ENCODE data around the gene HHIPL2.
"Not testable (repeated sequence)": the region's sequence is repeated elsewhere in the genome, so short reads cannot be mapped to it uniquely, and the experiment has no call there.

HHIPL2 gene

DNA sequence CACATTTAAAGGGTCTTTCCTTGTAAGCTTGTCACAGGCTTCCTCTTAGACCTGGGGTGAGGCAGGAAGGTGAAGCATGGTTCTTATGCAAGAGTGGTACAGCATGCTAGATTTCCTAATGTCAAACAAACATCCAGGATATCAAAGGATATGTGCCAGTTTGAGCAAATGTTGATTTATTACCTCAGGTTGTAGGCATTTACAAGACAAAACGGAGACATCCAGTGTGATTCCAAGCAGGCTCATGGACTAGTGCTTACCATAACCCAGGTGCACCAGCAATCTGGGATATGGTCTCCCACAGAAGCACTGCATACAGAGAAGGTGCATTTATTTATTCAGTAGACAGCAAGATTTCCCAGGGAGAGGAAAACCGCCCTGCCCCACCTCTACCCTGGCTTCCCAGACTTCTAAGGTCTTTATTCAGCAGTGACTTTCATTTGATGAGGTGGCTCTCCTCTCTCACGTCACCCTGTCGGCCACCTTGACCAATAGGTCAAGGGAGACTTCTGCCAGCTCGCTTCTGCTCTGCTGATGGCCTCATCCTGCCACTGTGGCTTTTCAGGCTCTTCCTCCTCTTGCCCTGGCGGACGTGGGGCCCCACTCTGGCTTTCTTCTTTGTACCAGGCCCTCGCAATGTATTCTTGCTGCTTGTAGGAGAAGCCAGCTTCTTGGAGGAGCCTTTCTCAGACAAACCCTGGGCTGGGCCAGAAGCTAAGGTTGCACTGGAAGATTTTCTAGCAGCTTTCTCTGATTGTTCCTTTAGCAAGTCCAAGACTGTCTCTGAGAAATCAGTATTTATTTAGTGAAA, 25.6 kb downstream of the HHIPL2 start:
- Mint-ChIP-seq H3K27me3 (peaks cover 2% of the 10 kb centered on the region), H3K4me3 (no peak overlapping the region), H3K36me3 (ENCODE audit: low read depth) (no peaks in the 10 kb centered on the region), H3K9me3 (peaks cover 6% of the 10 kb centered on the region), H3K27ac (no peak overlapping the region), H3K4me1 (no peaks in the 10 kb centered on the region)
- DNase-seq, result no peak
- no peak for ATAC-seq

DNA sequence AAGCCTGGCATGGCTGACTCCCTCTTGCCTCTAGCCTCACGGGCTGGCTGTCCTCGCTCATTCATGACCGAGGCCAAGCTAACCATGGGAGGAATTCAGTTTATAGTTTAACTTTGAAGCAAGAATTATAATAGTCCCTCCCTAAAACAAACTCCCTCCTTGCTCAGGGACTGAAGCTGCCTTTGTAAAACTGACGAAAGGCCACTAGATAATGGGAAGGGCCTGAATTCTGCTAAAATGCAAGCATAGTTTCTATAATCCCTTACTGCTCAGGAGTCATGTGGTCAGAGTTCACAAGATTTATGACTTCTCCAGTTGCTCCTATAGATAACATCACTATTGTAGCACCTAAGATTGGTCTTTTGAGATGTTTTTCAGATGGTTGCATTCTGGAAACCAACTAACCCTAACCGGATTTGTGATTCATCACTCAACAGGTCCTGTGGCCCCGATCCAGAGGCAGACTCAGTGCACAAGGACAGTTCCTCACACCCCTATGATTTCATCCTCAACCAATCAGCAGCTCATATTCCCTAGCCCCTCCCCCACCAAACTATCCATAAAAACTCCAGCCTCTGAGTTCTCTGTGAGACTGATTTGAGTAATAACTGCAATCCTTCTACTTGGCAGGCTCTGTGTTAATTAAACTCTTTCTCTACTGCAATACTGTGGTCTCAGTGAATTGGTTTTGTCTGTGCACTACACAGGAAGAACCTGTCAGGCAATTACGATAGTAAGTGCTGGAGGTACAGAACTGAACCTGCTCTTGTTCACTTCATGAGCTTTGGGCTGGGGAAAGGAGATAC, 26.4 kb downstream of the HHIPL2 start:
- H3K27ac Mint-ChIP-seq, result no peak overlapping the region
- no peaks in the 10 kb centered on the region for H3K36me3 Mint-ChIP-seq (ENCODE audit: low read depth)
- H3K9me3 Mint-ChIP-seq, result peaks cover 6% of the 10 kb centered on the region
- DNase-seq (no peak), ATAC-seq (no peak)
- H3K4me3 Mint-ChIP-seq, result no peak overlapping the region
- H3K27me3 Mint-ChIP-seq, result no peaks in the 10 kb centered on the region
- H3K4me1 Mint-ChIP-seq, result no peaks in the 10 kb centered on the region

DNA sequence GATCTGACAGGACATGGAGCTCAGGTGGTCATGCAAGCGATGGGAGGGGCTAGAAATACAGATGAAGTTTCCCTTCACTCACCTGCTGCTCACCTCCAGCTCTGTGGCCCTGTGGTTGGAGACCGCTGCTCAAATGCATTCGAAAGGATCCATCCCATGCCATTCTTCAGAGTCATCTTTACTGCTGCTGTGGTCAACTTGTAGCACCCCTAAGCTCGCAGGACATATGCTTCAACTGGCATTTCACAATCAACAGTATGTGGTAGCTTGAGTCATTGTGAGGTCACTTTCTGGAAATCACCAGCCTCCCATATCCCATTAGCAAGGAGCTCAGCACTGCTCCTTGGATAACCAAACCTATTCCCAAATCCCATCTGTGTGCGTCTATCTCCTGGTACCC, 58.4 kb downstream of the HHIPL2 start:
- not testable (repeated sequence) for H3K27ac Mint-ChIP-seq; ATAC-seq; H3K9me3 Mint-ChIP-seq; DNase-seq; H3K27me3 Mint-ChIP-seq; H3K36me3 Mint-ChIP-seq (ENCODE audit: low read depth); H3K4me1 Mint-ChIP-seq; H3K4me3 Mint-ChIP-seq

DNA sequence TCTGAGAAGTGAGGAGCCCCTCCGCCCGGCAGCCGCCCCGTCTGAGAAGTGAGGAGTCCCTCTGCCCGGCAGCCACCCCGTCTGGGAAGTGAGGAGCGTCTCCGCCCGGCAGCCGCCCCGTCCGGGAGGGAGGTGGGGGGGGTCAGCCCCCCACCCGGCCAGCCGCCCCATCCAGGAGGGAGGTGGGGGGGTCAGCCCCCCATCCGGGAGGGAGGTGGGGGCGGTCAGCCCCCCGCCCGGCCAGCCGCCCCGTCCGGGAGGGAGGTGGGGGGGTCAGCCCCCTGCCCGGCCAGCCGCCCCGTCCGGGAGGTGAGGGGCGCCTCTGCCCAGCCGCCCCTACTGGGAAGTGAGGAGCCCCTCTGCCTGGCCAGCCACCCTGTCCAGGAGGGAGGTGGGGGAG, 60.1 kb downstream of the HHIPL2 start:
- not testable (repeated sequence) for H3K27ac Mint-ChIP-seq; H3K4me1 Mint-ChIP-seq; H3K9me3 Mint-ChIP-seq; H3K36me3 Mint-ChIP-seq (ENCODE audit: low read depth); H3K27me3 Mint-ChIP-seq; ATAC-seq; DNase-seq; H3K4me3 Mint-ChIP-seq

DNA sequence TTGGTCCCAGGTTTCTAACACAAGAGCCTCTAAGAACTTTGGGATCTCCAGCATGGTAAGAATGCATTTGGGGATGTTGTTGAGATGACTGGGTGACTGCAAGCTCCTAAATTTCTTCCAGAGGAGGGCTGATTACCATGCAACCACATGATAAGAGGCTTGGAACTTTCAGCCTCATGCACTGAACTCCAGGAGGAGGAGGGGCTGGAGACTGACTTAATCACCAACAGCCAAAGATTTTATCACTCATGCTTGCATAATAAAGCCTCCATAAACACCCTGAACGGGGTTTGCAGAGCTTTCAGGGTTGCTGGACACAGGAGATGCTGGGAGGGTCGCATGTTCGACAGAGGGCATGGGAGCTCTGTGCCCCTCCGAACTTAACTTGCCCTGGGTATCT, 63.9 kb downstream of the HHIPL2 start:
- not testable (repeated sequence) for ATAC-seq; H3K4me1 Mint-ChIP-seq; DNase-seq; H3K27me3 Mint-ChIP-seq; H3K9me3 Mint-ChIP-seq; H3K4me3 Mint-ChIP-seq; H3K27ac Mint-ChIP-seq; H3K36me3 Mint-ChIP-seq (ENCODE audit: low read depth)

DNA sequence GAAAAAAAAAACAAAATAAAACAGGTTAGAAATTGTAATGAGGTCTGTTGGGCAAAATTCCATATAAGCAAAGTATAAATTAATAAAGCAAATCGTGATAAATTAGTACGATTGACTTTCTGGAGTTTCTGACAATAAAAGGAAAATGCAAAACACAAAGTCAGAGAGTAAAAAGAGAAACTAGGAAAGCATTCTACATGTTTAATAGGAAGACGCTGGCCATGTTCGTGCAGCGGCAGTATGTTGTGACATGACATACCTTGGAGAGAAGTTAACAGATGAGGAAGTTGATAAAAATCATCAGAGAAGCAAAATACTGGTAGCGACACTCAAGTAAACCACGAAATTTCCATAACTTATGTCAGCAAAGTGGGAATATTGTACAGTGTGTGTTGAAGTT, 68.3 kb downstream of the HHIPL2 start:
- DNase-seq; H3K9me3 Mint-ChIP-seq; H3K27ac Mint-ChIP-seq; ATAC-seq; H3K4me3 Mint-ChIP-seq; H3K36me3 Mint-ChIP-seq (ENCODE audit: low read depth); H3K4me1 Mint-ChIP-seq; H3K27me3 Mint-ChIP-seq: not testable (repeated sequence)

DNA sequence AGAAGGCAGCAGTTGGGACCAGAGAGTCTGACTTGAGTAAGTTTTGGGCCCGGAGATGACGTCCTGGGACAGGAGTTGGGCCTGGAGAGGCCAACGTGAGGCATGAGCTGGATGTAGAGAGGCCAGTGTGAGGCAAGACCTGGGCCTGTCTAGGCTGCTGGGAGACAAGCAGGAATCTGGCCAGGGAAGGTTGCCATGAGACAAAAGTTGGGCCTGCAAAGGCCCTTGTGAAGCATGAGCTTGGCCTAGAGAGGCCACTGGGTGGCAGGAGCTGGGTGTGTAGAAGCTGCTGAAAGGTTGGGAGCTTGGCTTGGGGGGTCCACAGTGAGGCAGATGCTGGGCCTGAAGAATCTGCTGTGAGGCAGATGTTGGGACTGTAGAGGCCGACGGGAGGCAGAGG, 71.5 kb downstream of the HHIPL2 start:
- not testable (repeated sequence) for H3K4me1 Mint-ChIP-seq; H3K36me3 Mint-ChIP-seq (ENCODE audit: low read depth); H3K27me3 Mint-ChIP-seq; H3K4me3 Mint-ChIP-seq; H3K27ac Mint-ChIP-seq; DNase-seq; ATAC-seq; H3K9me3 Mint-ChIP-seq

DNA sequence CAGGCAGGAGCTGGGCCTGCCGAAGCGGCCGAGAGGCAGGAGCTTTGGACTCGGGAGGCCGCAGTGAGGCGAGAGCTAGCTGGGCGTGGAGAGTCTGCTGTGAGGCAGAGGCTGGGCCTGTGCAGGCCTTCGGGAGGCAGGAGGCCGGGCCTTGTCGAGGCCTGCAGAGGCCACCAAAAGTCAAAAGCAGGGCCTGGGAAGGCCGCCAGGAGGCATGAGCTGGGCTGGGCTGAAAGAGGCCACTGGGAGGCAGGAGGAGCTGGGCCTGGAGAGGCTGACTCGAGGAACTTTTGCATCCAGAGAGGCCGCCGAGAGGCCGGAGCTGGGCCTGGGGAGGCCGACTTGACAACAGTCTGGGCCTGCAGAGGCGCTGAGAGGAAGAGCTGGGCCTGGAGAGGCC, 74.2 kb downstream of the HHIPL2 start:
- ATAC-seq; H3K4me1 Mint-ChIP-seq; H3K4me3 Mint-ChIP-seq; H3K27ac Mint-ChIP-seq; DNase-seq; H3K36me3 Mint-ChIP-seq (ENCODE audit: low read depth); H3K9me3 Mint-ChIP-seq; H3K27me3 Mint-ChIP-seq: not testable (repeated sequence)

DNA sequence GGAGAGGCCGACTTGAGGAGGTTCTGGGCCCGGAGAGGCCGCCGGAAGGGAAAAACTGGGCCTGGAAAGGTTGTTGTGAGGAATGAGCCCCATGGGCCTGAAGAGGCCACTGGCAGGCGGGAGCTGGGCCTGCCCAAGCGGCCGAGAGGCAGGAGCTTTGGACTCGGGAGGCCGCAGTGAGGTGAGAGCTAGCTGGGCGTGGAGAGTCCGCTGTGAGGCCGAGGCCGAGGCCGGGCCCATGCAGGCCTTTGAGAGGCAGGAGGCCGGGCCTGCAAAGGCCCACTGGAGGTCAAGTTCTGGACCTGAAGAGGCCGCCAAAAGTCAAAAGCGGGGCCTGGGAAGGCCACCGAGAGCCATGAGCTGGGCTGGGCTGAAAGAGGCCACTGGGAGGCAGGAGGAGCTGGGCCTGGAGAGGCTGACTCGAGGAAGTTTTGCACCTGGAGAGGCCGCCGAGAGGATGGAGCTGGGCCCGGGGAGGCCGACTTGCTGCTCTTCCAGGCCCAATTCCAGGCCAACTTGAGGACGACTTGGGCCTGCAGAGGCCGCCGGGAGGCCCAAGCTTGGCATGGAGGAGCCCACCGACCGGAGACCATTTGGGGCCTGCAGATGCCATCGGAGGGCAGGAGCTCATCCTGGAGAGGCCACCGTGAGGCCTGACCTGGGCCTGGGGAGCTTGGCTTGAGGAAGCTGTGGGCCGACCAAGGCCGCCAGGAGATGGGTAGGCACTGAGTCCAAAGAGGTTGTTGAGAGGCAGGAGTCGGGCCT, 74.9 kb downstream of the HHIPL2 start:
- not testable (repeated sequence) for DNase-seq; H3K4me3 Mint-ChIP-seq; H3K4me1 Mint-ChIP-seq; H3K9me3 Mint-ChIP-seq; H3K36me3 Mint-ChIP-seq (ENCODE audit: low read depth); H3K27me3 Mint-ChIP-seq; ATAC-seq; H3K27ac Mint-ChIP-seq
